Measurements from ENCODE around the gene CNRIP1.

DNA sequence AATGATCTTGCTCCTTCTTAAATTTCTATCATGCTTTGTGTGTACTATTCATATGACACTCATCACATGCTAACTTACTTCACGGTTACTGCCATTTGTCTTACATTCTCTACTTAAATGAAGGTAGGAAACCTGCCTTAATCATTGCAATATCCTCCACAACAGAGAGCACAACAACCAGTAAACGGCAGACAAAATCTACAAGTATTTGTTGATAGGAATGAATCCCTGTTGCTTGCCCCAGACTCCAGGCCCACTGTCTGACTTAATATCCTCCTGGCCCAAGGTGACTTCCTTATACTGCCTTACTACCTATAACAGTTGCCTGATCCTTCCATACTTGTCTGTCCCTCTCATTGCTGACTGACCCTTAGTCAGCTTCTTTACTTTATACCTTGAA, 70.9 kb downstream of the CNRIP1 start:
- TF ChIP-seq, protein P1, sequence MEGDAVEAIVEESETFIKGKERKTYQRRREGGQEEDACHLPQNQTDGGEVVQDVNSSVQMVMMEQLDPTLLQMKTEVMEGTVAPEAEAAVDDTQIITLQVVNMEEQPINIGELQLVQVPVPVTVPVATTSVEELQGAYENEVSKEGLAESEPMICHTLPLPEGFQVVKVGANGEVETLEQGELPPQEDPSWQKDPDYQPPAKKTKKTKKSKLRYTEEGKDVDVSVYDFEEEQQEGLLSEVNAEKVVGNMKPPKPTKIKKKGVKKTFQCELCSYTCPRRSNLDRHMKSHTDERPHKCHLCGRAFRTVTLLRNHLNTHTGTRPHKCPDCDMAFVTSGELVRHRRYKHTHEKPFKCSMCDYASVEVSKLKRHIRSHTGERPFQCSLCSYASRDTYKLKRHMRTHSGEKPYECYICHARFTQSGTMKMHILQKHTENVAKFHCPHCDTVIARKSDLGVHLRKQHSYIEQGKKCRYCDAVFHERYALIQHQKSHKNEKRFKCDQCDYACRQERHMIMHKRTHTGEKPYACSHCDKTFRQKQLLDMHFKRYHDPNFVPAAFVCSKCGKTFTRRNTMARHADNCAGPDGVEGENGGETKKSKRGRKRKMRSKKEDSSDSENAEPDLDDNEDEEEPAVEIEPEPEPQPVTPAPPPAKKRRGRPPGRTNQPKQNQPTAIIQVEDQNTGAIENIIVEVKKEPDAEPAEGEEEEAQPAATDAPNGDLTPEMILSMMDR (IDR thresholded peaks at IDR 0.05; ENCODE audit: low read depth, low read length), result no peak
- TF ChIP-seq, protein P2, sequence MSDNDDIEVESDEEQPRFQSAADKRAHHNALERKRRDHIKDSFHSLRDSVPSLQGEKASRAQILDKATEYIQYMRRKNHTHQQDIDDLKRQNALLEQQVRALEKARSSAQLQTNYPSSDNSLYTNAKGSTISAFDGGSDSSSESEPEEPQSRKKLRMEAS (IDR thresholded peaks at IDR 0.05; ENCODE audit: low read depth, low read length), result no peak

Measured in NB4 (cell line).